ENCODE measurements around the gene TLE1. TPM values are rescaled to one million over a fixed set of nuclear protein-coding genes. Genes with fewer than 3 reads are reported as not detected.

The TLE1 gene
- polyA plus RNA-seq, 3 donors: 0.46 to 2.5 (median 1.2) TPM

- peaks cover 19 to 33% of the 10 kb centered on the region in 2 donors for H3K4me1 ChIP-seq (ENCODE audit: control insufficient read depth in 1 of 2, insufficient read depth in 2 of 2, low read length in 2 of 2)
- no peaks in the 10 kb centered on the region for H3K79me2 ChIP-seq (ENCODE audit: insufficient read depth, low read length)
- Mint-ChIP-seq H3K4me1 (peaks cover 33% of the 10 kb centered on the region), H3K4me3 (no peak overlapping the region), H3K36me3 (peaks cover 11 to 21% of the 10 kb centered on the region in 2 donors), H3K9me3 (peaks cover 0 to 4% (median 0%) of the 10 kb centered on the region in 7 donors), H3K27me3 (ENCODE audit: low read depth in 3 of 3) (peaks cover 0 to 1% (median 0%) of the 10 kb centered on the region in 3 donors), H3K27ac (no peak overlapping the region)
- H3K9ac ChIP-seq (ENCODE audit: insufficient read depth, low read length, poor library complexity, severe bottlenecking): no peak overlapping the region
- no peaks in the 10 kb centered on the region for H3K9me3 ChIP-seq (replicated peaks in 1 of 2; ENCODE audit: control insufficient read depth in 1 of 2, insufficient read depth in 1 of 2, low read length in 2 of 2)
- intact Hi-C loops (cut with micrococcal nuclease): no loop called here
- H4K20me1 ChIP-seq (ENCODE audit: insufficient read depth, low read length): no peaks in the 10 kb centered on the region
- no peak overlapping the region for H3K4me3 ChIP-seq (replicated peaks in 1 of 3; ENCODE audit: low read depth in 2 of 3, low read length in 3 of 3)
- no peak overlapping the region for H3K4me2 ChIP-seq (replicated peaks; ENCODE audit: extremely low read depth, low read length, poor library complexity, severe bottlenecking)
- H3K27me3 ChIP-seq (ENCODE audit: control insufficient read depth in 2 of 2, insufficient read depth in 2 of 2, low read length in 2 of 2): no peaks in the 10 kb centered on the region
- no CpG with 5 or more reads among the region's 5 CpGs for WGBS (ENCODE audit: insufficient coverage)
- H2AFZ ChIP-seq (ENCODE audit: insufficient read depth, low read depth, low read length, poor library complexity, severe bottlenecking): no peak overlapping the region
- no peak for TF ChIP-seq CTCF (IDR thresholded peaks at IDR 0.05)
- no peak overlapping the region for H3K27ac ChIP-seq (ENCODE audit: low read depth in 1 of 2, low read length in 2 of 2)
- no peak for DNase-seq
- no peaks in the 10 kb centered on the region for H3K36me3 ChIP-seq (replicated peaks in 1 of 2; ENCODE audit: control insufficient read depth in 1 of 2, insufficient read depth in 2 of 2, low read length in 2 of 2)
Observed at GRCh38 chr9:81594415-81594814, 94.9 kb downstream of the TLE1 start.

- Mint-ChIP-seq H3K36me3 (peaks cover 18 to 30% of the 10 kb centered on the region in 2 donors), H3K4me3 (peak overlapping the region; percentile 58 to 86), H3K27ac (peak overlapping the region in 2 of 7 donors; percentile 3 to 67), H3K27me3 (ENCODE audit: low read depth in 3 of 3) (peaks cover 0 to 1% (median 0%) of the 10 kb centered on the region in 3 donors), H3K9me3 (peaks cover 0 to 2% (median 0%) of the 10 kb centered on the region in 7 donors), H3K4me1 (peaks cover 28% of the 10 kb centered on the region)
- peak; percentile 8 to 22 (median 21) for DNase-seq
- intact Hi-C loops (cut with micrococcal nuclease): no loop called here
- 0% methylated on average over 5 of the region's 15 CpGs for WGBS (ENCODE audit: insufficient coverage)
- H3K4me2 ChIP-seq (replicated peaks; ENCODE audit: extremely low read depth, low read length, poor library complexity, severe bottlenecking): peak overlapping the region; percentile 59
- no peaks in the 10 kb centered on the region for H4K20me1 ChIP-seq (ENCODE audit: insufficient read depth, low read length)
- no peak for TF ChIP-seq CTCF (IDR thresholded peaks at IDR 0.05)
- no peaks in the 10 kb centered on the region for H3K9me3 ChIP-seq (replicated peaks in 1 of 2; ENCODE audit: control insufficient read depth in 1 of 2, insufficient read depth in 1 of 2, low read length in 2 of 2)
- peak overlapping the region in 1 of 3 experiments; percentile 60 for H3K4me3 ChIP-seq (replicated peaks in 1 of 3; ENCODE audit: low read depth in 2 of 3, low read length in 3 of 3)
- H3K27me3 ChIP-seq (ENCODE audit: control insufficient read depth in 2 of 2, insufficient read depth in 2 of 2, low read length in 2 of 2): no peaks in the 10 kb centered on the region
- peaks cover 19 to 27% of the 10 kb centered on the region in 2 donors for H3K4me1 ChIP-seq (ENCODE audit: control insufficient read depth in 1 of 2, insufficient read depth in 2 of 2, low read length in 2 of 2)
- peak overlapping the region; percentile 58 for H2AFZ ChIP-seq (ENCODE audit: insufficient read depth, low read depth, low read length, poor library complexity, severe bottlenecking)
- H3K79me2 ChIP-seq (ENCODE audit: insufficient read depth, low read length): no peaks in the 10 kb centered on the region
- no peaks in the 10 kb centered on the region for H3K36me3 ChIP-seq (replicated peaks in 1 of 2; ENCODE audit: control insufficient read depth in 1 of 2, insufficient read depth in 2 of 2, low read length in 2 of 2)
- H3K27ac ChIP-seq (ENCODE audit: low read depth in 1 of 2, low read length in 2 of 2): no peak overlapping the region
- H3K9ac ChIP-seq (ENCODE audit: insufficient read depth, low read length, poor library complexity, severe bottlenecking): peak overlapping the region; percentile 44
Observed at GRCh38 chr9:81592887-81593266, 96.5 kb downstream of the TLE1 start.
